NB4 (cell line): Measurements from ENCODE around the gene FNDC4.

Experiments
- MAX ChIP-seq: IDR thresholded peaks from 2 replicates; pipeline ENCODE4 v1.6.1; 2011; ENCODE audit warnings: low read depth, low read length
- MYC ChIP-seq: IDR thresholded peaks from 2 replicates; pipeline ENCODE4 v1.6.1; 2011; ENCODE audit warnings: low read depth, low read length
- POLR2A ChIP-seq: IDR thresholded peaks from 2 replicates; pipeline ENCODE4 v1.6.1; 2011; ENCODE audit warnings: mild to moderate bottlenecking; ENCODE audit not compliant: insufficient read length; ENCODE audit errors: extremely low read depth
- TF ChIP-seq, protein P1 (sequence below): IDR thresholded peaks from one replicate; pipeline ENCODE4 v1.5.1; 2012; ENCODE audit warnings: low read depth, low read length

DNA sequence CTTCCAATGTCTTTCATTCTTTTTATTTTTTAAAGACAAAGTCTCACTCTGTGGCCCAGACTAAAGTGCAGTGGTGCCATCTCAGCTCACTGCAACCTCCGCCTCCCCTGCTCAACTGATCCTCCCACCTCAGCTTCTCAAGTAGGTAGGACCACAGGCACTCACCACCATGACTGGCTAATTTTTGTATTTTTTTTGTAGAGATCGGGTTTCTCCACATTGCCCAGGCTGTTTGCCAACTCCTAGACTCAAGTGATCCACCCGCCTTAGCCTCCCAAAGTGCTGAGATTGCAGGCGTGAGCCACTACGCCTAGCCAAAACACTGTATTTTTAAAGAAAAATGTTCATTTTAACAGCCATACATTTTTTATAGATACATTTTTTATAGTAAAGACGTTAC is 14.3 kb upstream of the FNDC4 start:
- no peak for TF ChIP-seq MAX
- no peak for TF ChIP-seq POLR2A
- TF ChIP-seq, protein P1, sequence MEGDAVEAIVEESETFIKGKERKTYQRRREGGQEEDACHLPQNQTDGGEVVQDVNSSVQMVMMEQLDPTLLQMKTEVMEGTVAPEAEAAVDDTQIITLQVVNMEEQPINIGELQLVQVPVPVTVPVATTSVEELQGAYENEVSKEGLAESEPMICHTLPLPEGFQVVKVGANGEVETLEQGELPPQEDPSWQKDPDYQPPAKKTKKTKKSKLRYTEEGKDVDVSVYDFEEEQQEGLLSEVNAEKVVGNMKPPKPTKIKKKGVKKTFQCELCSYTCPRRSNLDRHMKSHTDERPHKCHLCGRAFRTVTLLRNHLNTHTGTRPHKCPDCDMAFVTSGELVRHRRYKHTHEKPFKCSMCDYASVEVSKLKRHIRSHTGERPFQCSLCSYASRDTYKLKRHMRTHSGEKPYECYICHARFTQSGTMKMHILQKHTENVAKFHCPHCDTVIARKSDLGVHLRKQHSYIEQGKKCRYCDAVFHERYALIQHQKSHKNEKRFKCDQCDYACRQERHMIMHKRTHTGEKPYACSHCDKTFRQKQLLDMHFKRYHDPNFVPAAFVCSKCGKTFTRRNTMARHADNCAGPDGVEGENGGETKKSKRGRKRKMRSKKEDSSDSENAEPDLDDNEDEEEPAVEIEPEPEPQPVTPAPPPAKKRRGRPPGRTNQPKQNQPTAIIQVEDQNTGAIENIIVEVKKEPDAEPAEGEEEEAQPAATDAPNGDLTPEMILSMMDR = no peak
- TF ChIP-seq MYC = no peak
